Memory B cell (primary cell): ENCODE results near the gene SPEN.
A peak's percentile ranks its signal among the peaks of the same experiment; 100 is the strongest.
"Not testable (repeated sequence)": the region's sequence is repeated elsewhere in the genome, so short reads cannot be mapped to it uniquely, and the experiment has no call there.

ENCODE experiments used
- ATAC-seq: fragments of 150-1000 bp; cut with Tn5 transposase; 2 replicates; pipeline ENCODE4 v1.10.0; 2021; ENCODE audit warnings: low read depth, mild to moderate bottlenecking, moderate library complexity
- DNase-seq, 2 donors: peaks; one replicate each; pipeline ENCODE4 v3.0.0; 2022; ENCODE audit warnings: low spot score in 2 of 2
- H3K27ac Mint-ChIP-seq: one replicate; pipeline ENCODE4 v1.8.0; 2022; ENCODE audit warnings: mild to moderate bottlenecking, moderate library complexity, mixed read lengths
- H3K27me3 Mint-ChIP-seq: one replicate; pipeline ENCODE4 v1.8.0; 2022; ENCODE audit warnings: mixed read lengths
- H3K36me3 Mint-ChIP-seq: one replicate; pipeline ENCODE4 v1.8.0; 2022; ENCODE audit warnings: mild to moderate bottlenecking, mixed read lengths
- H3K4me1 Mint-ChIP-seq: one replicate; pipeline ENCODE4 v1.8.0; 2022; ENCODE audit warnings: mixed read lengths
- H3K4me3 Mint-ChIP-seq: one replicate; pipeline ENCODE4 v1.8.0; 2022; ENCODE audit warnings: mild to moderate bottlenecking, moderate library complexity, mixed read lengths
- H3K9me3 Mint-ChIP-seq: one replicate; pipeline ENCODE4 v1.8.0; 2022; ENCODE audit warnings: mixed read lengths

Gene SPEN, protein sequence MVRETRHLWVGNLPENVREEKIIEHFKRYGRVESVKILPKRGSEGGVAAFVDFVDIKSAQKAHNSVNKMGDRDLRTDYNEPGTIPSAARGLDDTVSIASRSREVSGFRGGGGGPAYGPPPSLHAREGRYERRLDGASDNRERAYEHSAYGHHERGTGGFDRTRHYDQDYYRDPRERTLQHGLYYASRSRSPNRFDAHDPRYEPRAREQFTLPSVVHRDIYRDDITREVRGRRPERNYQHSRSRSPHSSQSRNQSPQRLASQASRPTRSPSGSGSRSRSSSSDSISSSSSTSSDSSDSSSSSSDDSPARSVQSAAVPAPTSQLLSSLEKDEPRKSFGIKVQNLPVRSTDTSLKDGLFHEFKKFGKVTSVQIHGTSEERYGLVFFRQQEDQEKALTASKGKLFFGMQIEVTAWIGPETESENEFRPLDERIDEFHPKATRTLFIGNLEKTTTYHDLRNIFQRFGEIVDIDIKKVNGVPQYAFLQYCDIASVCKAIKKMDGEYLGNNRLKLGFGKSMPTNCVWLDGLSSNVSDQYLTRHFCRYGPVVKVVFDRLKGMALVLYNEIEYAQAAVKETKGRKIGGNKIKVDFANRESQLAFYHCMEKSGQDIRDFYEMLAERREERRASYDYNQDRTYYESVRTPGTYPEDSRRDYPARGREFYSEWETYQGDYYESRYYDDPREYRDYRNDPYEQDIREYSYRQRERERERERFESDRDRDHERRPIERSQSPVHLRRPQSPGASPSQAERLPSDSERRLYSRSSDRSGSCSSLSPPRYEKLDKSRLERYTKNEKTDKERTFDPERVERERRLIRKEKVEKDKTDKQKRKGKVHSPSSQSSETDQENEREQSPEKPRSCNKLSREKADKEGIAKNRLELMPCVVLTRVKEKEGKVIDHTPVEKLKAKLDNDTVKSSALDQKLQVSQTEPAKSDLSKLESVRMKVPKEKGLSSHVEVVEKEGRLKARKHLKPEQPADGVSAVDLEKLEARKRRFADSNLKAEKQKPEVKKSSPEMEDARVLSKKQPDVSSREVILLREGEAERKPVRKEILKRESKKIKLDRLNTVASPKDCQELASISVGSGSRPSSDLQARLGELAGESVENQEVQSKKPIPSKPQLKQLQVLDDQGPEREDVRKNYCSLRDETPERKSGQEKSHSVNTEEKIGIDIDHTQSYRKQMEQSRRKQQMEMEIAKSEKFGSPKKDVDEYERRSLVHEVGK (N-terminal part only)

DNA sequence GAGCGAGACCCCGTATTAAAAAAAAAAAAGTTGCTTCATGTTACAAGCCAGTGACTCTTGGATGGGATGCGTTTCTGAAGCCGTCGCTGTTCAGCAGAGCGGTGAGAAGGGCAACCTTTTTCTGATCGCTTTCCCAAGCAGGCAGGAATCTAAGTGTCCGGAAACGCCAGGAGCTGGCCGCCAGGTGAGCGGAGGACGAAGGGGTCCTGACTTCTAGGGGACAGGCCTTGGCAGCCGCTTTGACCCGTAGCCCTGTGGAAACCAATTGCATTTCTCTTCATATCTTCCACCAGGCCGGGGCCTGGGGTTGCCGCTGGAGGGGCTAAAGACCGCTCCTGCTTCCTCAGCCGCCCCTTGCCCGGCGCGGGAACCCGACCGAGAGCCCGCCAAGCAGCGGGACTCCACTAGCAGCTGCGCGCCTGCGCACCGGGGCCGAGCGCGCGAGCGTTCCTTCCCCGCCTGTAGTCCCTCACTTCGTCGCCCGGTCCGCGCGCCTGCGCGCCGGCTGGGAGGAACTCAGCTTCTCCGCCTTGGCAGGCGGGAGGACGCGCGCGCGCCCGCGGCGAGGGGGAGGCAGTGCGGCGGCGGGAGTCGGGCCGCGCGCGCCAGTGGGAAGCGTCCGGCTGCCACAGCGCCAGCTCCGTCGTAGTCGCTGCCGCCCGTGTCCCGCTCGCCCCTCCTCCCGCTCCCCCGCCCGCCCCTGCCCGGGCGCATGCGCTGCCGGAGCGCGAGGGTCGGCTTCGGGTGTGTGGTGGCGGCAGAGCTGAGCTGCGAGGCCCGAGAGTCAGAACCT, at the start of gene SPEN:
Gene SPEN (plus strand): TSS at position 608 of the 793 bp plus-strand sequence. CDS start 361 bp downstream, outside the sequence.
- no peaks in the 10 kb centered on the region for H3K36me3 Mint-ChIP-seq
- no peaks in the 10 kb centered on the region for H3K9me3 Mint-ChIP-seq
- peak within 1 kb of the TSS; percentile 100 for H3K4me3 Mint-ChIP-seq
- peak within 1 kb of the TSS; percentile 95 for H3K27ac Mint-ChIP-seq
- ATAC-seq, result peak; percentile 75
- no peaks in the 10 kb centered on the region for H3K27me3 Mint-ChIP-seq
- peaks cover 17% of the 10 kb centered on the region for H3K4me1 Mint-ChIP-seq
- peak; percentile 92 to 97 for DNase-seq

GRCh38 chr1:15799004-15799867, 48.3 kb upstream of the SPEN start:
- Mint-ChIP-seq H3K27ac (no peak overlapping the region), H3K36me3 (no peaks in the 10 kb centered on the region), H3K4me1 (peaks cover 2% of the 10 kb centered on the region), H3K4me3 (no peak overlapping the region), H3K9me3 (no peaks in the 10 kb centered on the region), H3K27me3 (peaks cover 8% of the 10 kb centered on the region)
- DNase-seq (no peak), ATAC-seq (no peak)

GRCh38 chr1:15799928-15800835, 47.3 kb upstream of the SPEN start:
- H3K4me3 Mint-ChIP-seq, result no peak overlapping the region
- H3K9me3 Mint-ChIP-seq, result no peaks in the 10 kb centered on the region
- no peak overlapping the region for H3K27ac Mint-ChIP-seq
- H3K27me3 Mint-ChIP-seq, result peaks cover 8% of the 10 kb centered on the region
- H3K4me1 Mint-ChIP-seq, result peaks cover 2% of the 10 kb centered on the region
- H3K36me3 Mint-ChIP-seq, result no peaks in the 10 kb centered on the region
- DNase-seq (no peak), ATAC-seq (no peak)

GRCh38 chr1:15802234-15802965, 45.1 kb upstream of the SPEN start:
- Mint-ChIP-seq H3K9me3 (no peaks in the 10 kb centered on the region), H3K27ac (no peak overlapping the region), H3K4me3 (no peak overlapping the region), H3K4me1 (peaks cover 2% of the 10 kb centered on the region), H3K36me3 (no peaks in the 10 kb centered on the region), H3K27me3 (peaks cover 8% of the 10 kb centered on the region)
- no peak for DNase-seq
- no peak for ATAC-seq

GRCh38 chr1:15803380-15803779, 44.1 kb upstream of the SPEN start:
- peak; percentile 26 to 37 for DNase-seq
- H3K36me3 Mint-ChIP-seq, result no peaks in the 10 kb centered on the region
- no peak overlapping the region for H3K4me3 Mint-ChIP-seq
- peaks cover 5% of the 10 kb centered on the region for H3K27me3 Mint-ChIP-seq
- no peak overlapping the region for H3K27ac Mint-ChIP-seq
- ATAC-seq, result peak; percentile 77
- H3K9me3 Mint-ChIP-seq, result no peaks in the 10 kb centered on the region
- H3K4me1 Mint-ChIP-seq, result no peaks in the 10 kb centered on the region

GRCh38 chr1:15804060-15804459, 43.4 kb upstream of the SPEN start:
- no peak overlapping the region for H3K4me3 Mint-ChIP-seq
- DNase-seq (no peak), ATAC-seq (no peak)
- H3K4me1 Mint-ChIP-seq, result no peaks in the 10 kb centered on the region
- no peaks in the 10 kb centered on the region for H3K9me3 Mint-ChIP-seq
- peaks cover 5% of the 10 kb centered on the region for H3K27me3 Mint-ChIP-seq
- no peak overlapping the region for H3K27ac Mint-ChIP-seq
- no peaks in the 10 kb centered on the region for H3K36me3 Mint-ChIP-seq

GRCh38 chr1:15807121-15807520, 40.4 kb upstream of the SPEN start:
- Mint-ChIP-seq H3K27ac (no peak overlapping the region), H3K9me3 (no peaks in the 10 kb centered on the region), H3K4me3 (no peak overlapping the region), H3K27me3 (peaks cover under 1% of the 10 kb centered on the region), H3K36me3 (no peaks in the 10 kb centered on the region), H3K4me1 (no peaks in the 10 kb centered on the region)
- DNase-seq (no peak), ATAC-seq (no peak)

DNA sequence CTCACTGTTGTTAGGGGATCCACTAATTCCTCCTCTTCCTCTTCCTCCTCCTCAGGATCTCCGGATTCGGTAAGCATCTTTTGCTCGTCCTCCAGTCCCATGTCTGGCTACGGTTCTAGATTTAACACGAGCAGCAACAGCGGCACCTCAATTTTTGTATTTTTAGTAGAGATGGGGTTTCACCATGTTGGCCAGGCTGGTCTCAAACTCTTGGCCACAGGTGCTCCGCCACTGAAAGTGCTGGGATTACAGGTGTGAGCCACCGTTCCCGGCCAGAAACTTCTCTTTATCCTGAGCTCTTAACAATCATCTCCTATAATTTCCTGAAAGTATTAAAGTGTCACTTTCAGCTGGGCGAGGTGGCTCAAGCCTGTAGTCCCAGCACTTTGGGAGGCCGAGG, 40.0 kb upstream of the SPEN start, which contains the start of gene UQCRHL:
Gene UQCRHL (minus strand): TSS at position 101 of the 400 bp plus-strand sequence. CDS start 0 bp downstream, at position 101.
- H3K27ac Mint-ChIP-seq, ATAC-seq: not testable (repeated sequence)

DNA sequence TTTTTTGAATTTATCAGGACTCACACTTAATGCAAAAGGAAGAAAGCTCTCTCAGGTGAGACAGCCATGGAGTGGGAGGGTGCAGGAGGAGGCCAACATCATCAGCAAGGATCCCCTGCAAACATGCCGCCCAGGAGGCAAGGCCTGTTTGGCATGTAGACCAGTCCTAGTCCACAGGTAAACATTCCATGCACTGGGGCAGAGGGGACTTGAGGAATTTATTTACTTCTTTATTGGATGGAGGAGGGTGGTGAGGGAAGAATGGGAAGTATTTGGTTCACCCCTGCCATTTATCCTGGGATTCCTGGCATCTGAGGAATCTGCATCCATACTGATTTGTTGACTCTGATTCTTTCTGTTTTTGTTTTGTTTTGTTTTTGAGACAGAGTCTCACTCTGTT, 38.6 kb upstream of the SPEN start:
- Mint-ChIP-seq H3K27me3 (no peaks in the 10 kb centered on the region), H3K36me3 (no peaks in the 10 kb centered on the region), H3K27ac (no peak overlapping the region), H3K4me3 (no peak overlapping the region), H3K4me1 (no peaks in the 10 kb centered on the region), H3K9me3 (no peaks in the 10 kb centered on the region)
- ATAC-seq, result no peak
- no peak for DNase-seq

More for the DNA sequence above, 40.0 kb upstream of the SPEN start, which contains the start of gene UQCRHL:
- not testable (repeated sequence) for H3K27me3 Mint-ChIP-seq, H3K4me3 Mint-ChIP-seq, H3K9me3 Mint-ChIP-seq, DNase-seq, H3K4me1 Mint-ChIP-seq, H3K36me3 Mint-ChIP-seq

- DNase-seq (no peak), ATAC-seq (no peak)
- no peaks in the 10 kb centered on the region for H3K27me3 Mint-ChIP-seq
- no peaks in the 10 kb centered on the region for H3K9me3 Mint-ChIP-seq
- H3K4me1 Mint-ChIP-seq, result no peaks in the 10 kb centered on the region
- H3K36me3 Mint-ChIP-seq, result no peaks in the 10 kb centered on the region
- H3K27ac Mint-ChIP-seq, result no peak overlapping the region
- no peak overlapping the region for H3K4me3 Mint-ChIP-seq
Measured at GRCh38 chr1:15810073-15810472, 37.4 kb upstream of the SPEN start.

- no peak overlapping the region for H3K4me3 Mint-ChIP-seq
- peaks cover 5% of the 10 kb centered on the region for H3K4me1 Mint-ChIP-seq
- no peaks in the 10 kb centered on the region for H3K9me3 Mint-ChIP-seq
- H3K27ac Mint-ChIP-seq, result no peak overlapping the region
- no peak for ATAC-seq
- no peaks in the 10 kb centered on the region for H3K27me3 Mint-ChIP-seq
- H3K36me3 Mint-ChIP-seq, result no peaks in the 10 kb centered on the region
- DNase-seq, result no peak
Measured at GRCh38 chr1:15816674-15817073, 30.8 kb upstream of the SPEN start.
